Uterus (tissue), 2 donors: ENCODE measurements around the gene DNM3.

ENCODE experiments used
- POLR2A ChIP-seq, 2 donors: fragments of 450-650 bp; IDR thresholded peaks; one replicate each; pipeline ENCODE4 v1.6.1; 2016; ENCODE audit warnings: antibody characterized with exemption in 2 of 2, mild to moderate bottlenecking in 1 of 2, moderate library complexity in 1 of 2
- TF ChIP-seq, protein P1 (sequence below), 4 experiments: fragments of 200-600 bp in 2 of 4; fragments of 450-650 bp in 2 of 4; sonication (generic) in 2 of 4; IDR thresholded peaks; one replicate each; pipeline ENCODE4 v1.5.1; 2016 to 2019; ENCODE audit warnings: antibody characterized with exemption in 4 of 4, mild to moderate bottlenecking in 2 of 4, moderate library complexity in 1 of 4

- TF ChIP-seq POLR2A (IDR thresholded peaks at IDR 0.05) = no peak
- TF ChIP-seq, protein P1, sequence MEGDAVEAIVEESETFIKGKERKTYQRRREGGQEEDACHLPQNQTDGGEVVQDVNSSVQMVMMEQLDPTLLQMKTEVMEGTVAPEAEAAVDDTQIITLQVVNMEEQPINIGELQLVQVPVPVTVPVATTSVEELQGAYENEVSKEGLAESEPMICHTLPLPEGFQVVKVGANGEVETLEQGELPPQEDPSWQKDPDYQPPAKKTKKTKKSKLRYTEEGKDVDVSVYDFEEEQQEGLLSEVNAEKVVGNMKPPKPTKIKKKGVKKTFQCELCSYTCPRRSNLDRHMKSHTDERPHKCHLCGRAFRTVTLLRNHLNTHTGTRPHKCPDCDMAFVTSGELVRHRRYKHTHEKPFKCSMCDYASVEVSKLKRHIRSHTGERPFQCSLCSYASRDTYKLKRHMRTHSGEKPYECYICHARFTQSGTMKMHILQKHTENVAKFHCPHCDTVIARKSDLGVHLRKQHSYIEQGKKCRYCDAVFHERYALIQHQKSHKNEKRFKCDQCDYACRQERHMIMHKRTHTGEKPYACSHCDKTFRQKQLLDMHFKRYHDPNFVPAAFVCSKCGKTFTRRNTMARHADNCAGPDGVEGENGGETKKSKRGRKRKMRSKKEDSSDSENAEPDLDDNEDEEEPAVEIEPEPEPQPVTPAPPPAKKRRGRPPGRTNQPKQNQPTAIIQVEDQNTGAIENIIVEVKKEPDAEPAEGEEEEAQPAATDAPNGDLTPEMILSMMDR (IDR thresholded peaks at IDR 0.05) = no peak
These were observed 565.7 kb downstream of the DNM3 start for GRCh38 chr1:172406968-172407367.
